HUDEP-2 (cell line): ENCODE data around the gene ENTPD3.

ENCODE experiments used
- DNase-seq, 76 experiments: peaks; one replicate each; lab custom pipeline; 2025; ENCODE audit not compliant: unreplicated experiment in 76 of 76; lab: John Stamatoyannopoulos, UW

ENTPD3 gene

GRCh38 chr3:40387001-40387894 is at the start of gene ENTPD3:
ENTPD3 (plus strand) TSS chr3:40387184; CDS start chr3:40388058, 874 bp downstream.
- peak in 8 of 76 experiments; percentile 1 to 36 (median 5) for DNase-seq

GRCh38 chr3:40339871-40340270 is 47.1 kb upstream of the ENTPD3 start:
- no peak for DNase-seq

GRCh38 chr3:40340541-40341170 is 46.3 kb upstream of the ENTPD3 start:
- no peak for DNase-seq

- no peak for DNase-seq
Observed at GRCh38 chr3:40341671-40342070, 45.3 kb upstream of the ENTPD3 start.

GRCh38 chr3:40350529-40350928 is 36.5 kb upstream of the ENTPD3 start:
- no peak for DNase-seq

- no peak for DNase-seq
Observed at GRCh38 chr3:40355410-40355809, 31.6 kb upstream of the ENTPD3 start.

GRCh38 chr3:40358454-40358853 is 28.5 kb upstream of the ENTPD3 start:
- no peak for DNase-seq

- DNase-seq, result no peak
Observed at GRCh38 chr3:40363674-40364073, 23.3 kb upstream of the ENTPD3 start.

GRCh38 chr3:40366203-40367162 is 20.5 kb upstream of the ENTPD3 start:
- peak in 4 of 76 experiments; percentile 11 to 33 (median 18) for DNase-seq

- no peak for DNase-seq
Observed at GRCh38 chr3:40369716-40370115, 17.3 kb upstream of the ENTPD3 start.

GRCh38 chr3:40377822-40378221 is 9.2 kb upstream of the ENTPD3 start:
- no peak for DNase-seq

- DNase-seq, result peak in 1 of 76 experiments; percentile 9
Observed at GRCh38 chr3:40379674-40380306, 7.2 kb upstream of the ENTPD3 start.

GRCh38 chr3:40381904-40382616 is 4.9 kb upstream of the ENTPD3 start:
- DNase-seq, result no peak

GRCh38 chr3:40382617-40382979 is 4.4 kb upstream of the ENTPD3 start:
- no peak for DNase-seq

- DNase-seq, result no peak
Observed at GRCh38 chr3:40386213-40386612, 771 bp upstream of the ENTPD3 start.

- DNase-seq, result no peak
Observed at GRCh38 chr3:40387895-40388254, 891 bp downstream of the ENTPD3 start.

- DNase-seq, result no peak
Observed at GRCh38 chr3:40396406-40396805, 9.4 kb downstream of the ENTPD3 start.

GRCh38 chr3:40397129-40397528 is 10.1 kb downstream of the ENTPD3 start:
- DNase-seq, result no peak

GRCh38 chr3:40397912-40398311 is 10.9 kb downstream of the ENTPD3 start:
- no peak for DNase-seq

- DNase-seq, result no peak
Observed at GRCh38 chr3:40398346-40398745, 11.4 kb downstream of the ENTPD3 start.
